Ishikawa (cell line): ENCODE data around the gene ASTN2.

ENCODE experiments used
- EP300 ChIP-seq: IDR thresholded peaks from 2 replicates; pipeline ENCODE4 v1.6.1; 2012; ENCODE audit warnings: borderline replicate concordance
- RAD21 ChIP-seq: IDR thresholded peaks from 2 replicates; pipeline ENCODE4 v1.6.1; 2012; ENCODE audit warnings: low read depth
- TAF1 ChIP-seq: IDR thresholded peaks from 2 replicates; pipeline ENCODE4 v1.6.1; 2012; ENCODE audit warnings: low read depth, mild to moderate bottlenecking
- TCF12 ChIP-seq: IDR thresholded peaks from 2 replicates; pipeline ENCODE4 v1.6.1; 2012; ENCODE audit warnings: low read depth
- TF ChIP-seq, protein P1 (sequence below): IDR thresholded peaks from 2 replicates; pipeline ENCODE4 v1.6.1; 2012; ENCODE audit warnings: low read depth, mild to moderate bottlenecking

DNA sequence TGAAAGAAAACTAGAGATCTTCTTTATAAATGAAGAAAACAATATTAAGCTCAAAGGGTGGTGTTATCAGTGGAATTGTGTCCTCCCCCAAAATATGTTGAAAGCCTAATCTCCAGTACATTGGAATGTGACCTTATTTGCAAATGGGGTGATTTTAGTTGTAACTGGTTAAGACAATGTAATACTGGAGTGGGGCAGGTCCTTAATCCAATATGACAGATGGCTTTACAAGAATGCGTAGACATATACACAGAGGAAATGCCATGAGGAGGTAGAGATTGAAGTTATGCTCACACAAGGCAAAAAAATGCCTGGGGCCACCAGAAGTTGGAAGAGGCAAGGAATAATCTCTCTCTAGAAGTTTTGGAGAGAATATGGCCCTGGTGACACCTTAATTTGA, 741.5 kb downstream of the ASTN2 start:
- TF ChIP-seq RAD21 (no peak), EP300 (no peak), TAF1 (no peak), TCF12 (no peak)
- TF ChIP-seq, protein P1, sequence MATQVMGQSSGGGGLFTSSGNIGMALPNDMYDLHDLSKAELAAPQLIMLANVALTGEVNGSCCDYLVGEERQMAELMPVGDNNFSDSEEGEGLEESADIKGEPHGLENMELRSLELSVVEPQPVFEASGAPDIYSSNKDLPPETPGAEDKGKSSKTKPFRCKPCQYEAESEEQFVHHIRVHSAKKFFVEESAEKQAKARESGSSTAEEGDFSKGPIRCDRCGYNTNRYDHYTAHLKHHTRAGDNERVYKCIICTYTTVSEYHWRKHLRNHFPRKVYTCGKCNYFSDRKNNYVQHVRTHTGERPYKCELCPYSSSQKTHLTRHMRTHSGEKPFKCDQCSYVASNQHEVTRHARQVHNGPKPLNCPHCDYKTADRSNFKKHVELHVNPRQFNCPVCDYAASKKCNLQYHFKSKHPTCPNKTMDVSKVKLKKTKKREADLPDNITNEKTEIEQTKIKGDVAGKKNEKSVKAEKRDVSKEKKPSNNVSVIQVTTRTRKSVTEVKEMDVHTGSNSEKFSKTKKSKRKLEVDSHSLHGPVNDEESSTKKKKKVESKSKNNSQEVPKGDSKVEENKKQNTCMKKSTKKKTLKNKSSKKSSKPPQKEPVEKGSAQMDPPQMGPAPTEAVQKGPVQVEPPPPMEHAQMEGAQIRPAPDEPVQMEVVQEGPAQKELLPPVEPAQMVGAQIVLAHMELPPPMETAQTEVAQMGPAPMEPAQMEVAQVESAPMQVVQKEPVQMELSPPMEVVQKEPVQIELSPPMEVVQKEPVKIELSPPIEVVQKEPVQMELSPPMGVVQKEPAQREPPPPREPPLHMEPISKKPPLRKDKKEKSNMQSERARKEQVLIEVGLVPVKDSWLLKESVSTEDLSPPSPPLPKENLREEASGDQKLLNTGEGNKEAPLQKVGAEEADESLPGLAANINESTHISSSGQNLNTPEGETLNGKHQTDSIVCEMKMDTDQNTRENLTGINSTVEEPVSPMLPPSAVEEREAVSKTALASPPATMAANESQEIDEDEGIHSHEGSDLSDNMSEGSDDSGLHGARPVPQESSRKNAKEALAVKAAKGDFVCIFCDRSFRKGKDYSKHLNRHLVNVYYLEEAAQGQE, result no peak
